Jurkat, Clone E6-1 (cell line): ENCODE results near the gene TEX19.
A peak's percentile ranks its signal among the peaks of the same experiment; 100 is the strongest.
"Not testable (repeated sequence)": the region's sequence is repeated elsewhere in the genome, so short reads cannot be mapped to it uniquely, and the experiment has no call there.

Experiments
- DNase-seq: peaks from one replicate; pipeline ENCODE4 v3.0.0-alpha.2; 2011; ENCODE audit warnings: low read depth, low spot score
- H3K4me3 ChIP-seq: 2 replicates; pipeline ENCODE4 v1.5.1; 2011; ENCODE audit warnings: mild to moderate bottlenecking, low read length, control low read depth, moderate library complexity

TEX19 gene

GRCh38 chr17:82397449-82398335 lies 38.6 kb downstream of the TEX19 start:
- no peak overlapping the region for H3K4me3 ChIP-seq
- no peak for DNase-seq

GRCh38 chr17:82399041-82399441 lies 40.0 kb downstream of the TEX19 start:
- no peak for DNase-seq
- no peak overlapping the region for H3K4me3 ChIP-seq

- H3K4me3 ChIP-seq = no peak overlapping the region
- DNase-seq = no peak
Observed at GRCh38 chr17:82399601-82400101, 40.6 kb downstream of the TEX19 start.

GRCh38 chr17:82400206-82400605 lies 41.2 kb downstream of the TEX19 start:
- H3K4me3 ChIP-seq = no peak overlapping the region
- DNase-seq = no peak

GRCh38 chr17:82400830-82401229 lies 41.8 kb downstream of the TEX19 start:
- peak; percentile 69 for DNase-seq
- H3K4me3 ChIP-seq = peak overlapping the region; percentile 37

- DNase-seq = no peak
- H3K4me3 ChIP-seq = no peak overlapping the region
Observed at GRCh38 chr17:82402865-82403264, 43.8 kb downstream of the TEX19 start.

- H3K4me3 ChIP-seq = no peak overlapping the region
- DNase-seq = no peak
Observed at GRCh38 chr17:82403662-82404660, 44.9 kb downstream of the TEX19 start.

GRCh38 chr17:82405051-82405450 lies 46.0 kb downstream of the TEX19 start:
- no peak overlapping the region for H3K4me3 ChIP-seq
- DNase-seq = no peak

GRCh38 chr17:82406131-82406671 lies 47.2 kb downstream of the TEX19 start:
- no peak overlapping the region for H3K4me3 ChIP-seq
- no peak for DNase-seq

GRCh38 chr17:82407255-82407654 lies 48.2 kb downstream of the TEX19 start:
- DNase-seq = no peak

GRCh38 chr17:82408288-82408937 lies 49.4 kb downstream of the TEX19 start:
- DNase-seq = no peak
- no peak overlapping the region for H3K4me3 ChIP-seq

More at GRCh38 chr17:82407255-82407654, 48.2 kb downstream of the TEX19 start:
- no peak overlapping the region for H3K4me3 ChIP-seq

- DNase-seq = no peak
- H3K4me3 ChIP-seq = no peak overlapping the region
Observed at GRCh38 chr17:82408938-82409318, 49.9 kb downstream of the TEX19 start.

- no peak for DNase-seq
- no peak overlapping the region for H3K4me3 ChIP-seq
Observed at GRCh38 chr17:82410014-82410716, 51.1 kb downstream of the TEX19 start.

- no peak for DNase-seq
- no peak overlapping the region for H3K4me3 ChIP-seq
Observed at GRCh38 chr17:82411396-82412053, 52.5 kb downstream of the TEX19 start.

GRCh38 chr17:82412081-82412480 lies 53.0 kb downstream of the TEX19 start:
- not testable (repeated sequence) for H3K4me3 ChIP-seq, DNase-seq

- DNase-seq = no peak
- no peak overlapping the region for H3K4me3 ChIP-seq
Observed at GRCh38 chr17:82412535-82413520, 53.8 kb downstream of the TEX19 start.
